ENCODE results near the gene IPCEF1. TPM values are rescaled to one million over a fixed set of nuclear protein-coding genes. Genes with fewer than 3 reads are reported as not detected.

IPCEF1 gene
- polyA plus RNA-seq, 2 of the 4 experiments (the other 2 are of a cell fraction) = 0.01 TPM; not detected in 1

DNA sequence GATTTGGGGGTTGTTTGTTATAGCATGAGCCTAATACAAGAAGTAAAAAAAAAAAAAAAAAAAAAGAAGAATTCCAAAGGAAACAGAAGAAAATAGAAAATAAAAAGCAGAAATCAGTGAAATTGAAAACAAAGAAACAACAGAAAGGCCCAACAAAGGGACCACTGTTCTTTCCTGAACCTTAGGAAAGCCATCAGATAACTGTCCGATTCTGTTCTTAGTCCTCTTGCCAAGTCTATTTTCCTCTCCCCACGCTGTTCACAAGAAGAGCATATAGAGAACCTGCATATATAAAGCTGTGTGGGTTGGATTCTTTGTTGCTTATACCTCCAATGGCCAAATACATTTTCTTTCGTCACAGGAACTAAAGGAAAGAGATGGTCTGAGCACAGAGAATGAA, 38.0 kb upstream of the IPCEF1 start:
- DNase-seq (ENCODE audit: low read depth in 1 of 2, low spot score in 1 of 2) = no peak
- no peak for FAIRE-seq
- ATAC-seq = no peak

DNA sequence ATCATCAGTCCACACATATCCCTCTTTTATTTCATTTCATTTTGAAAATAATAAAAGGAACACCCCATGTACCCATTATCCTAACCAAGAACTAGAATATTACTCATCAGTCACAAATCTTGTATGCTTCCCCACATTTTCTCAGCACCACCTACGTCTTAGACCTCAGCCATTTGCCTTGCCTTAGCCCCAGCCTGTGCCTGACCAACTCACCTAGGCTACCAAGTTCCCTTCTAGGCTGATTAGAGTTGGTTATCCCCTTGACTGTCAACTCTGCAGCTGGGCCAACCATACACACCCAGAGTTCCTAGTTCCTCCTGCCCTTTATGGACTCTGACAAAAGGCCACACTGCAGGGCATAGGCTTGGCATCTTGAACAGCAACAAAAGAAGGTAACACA, 33.4 kb upstream of the IPCEF1 start:
- CTCF ChIA-PET = interaction anchor here (1.3 kb wide), 1 partner anchor 8 kb away, joined by 6 read pairs; no protein-coding TSS in a partner anchor
- no peak for FAIRE-seq
- Histone ChIP-seq H3K27ac (no peak overlapping the region), H3K4me2 (no peak overlapping the region), H3K9me3 (peaks cover 7% of the 10 kb centered on the region; the same call in 2 of the 3 replicates), H3K4me1 (peaks cover 22% of the 10 kb centered on the region), H3K4me3 (no peak overlapping the region)
- no peak for ATAC-seq
- WGBS (ENCODE audit: missing lambda C conversion rate) = 100% methylated on average over 1 of the region's 1 CpG
- no peak for DNase-seq (ENCODE audit: low read depth in 1 of 2, low spot score in 1 of 2)
- POLR2A ChIA-PET = no interaction called here
- no peak for TF ChIP-seq CHD4 (IDR thresholded peaks at IDR 0.05; ENCODE audit: borderline replicate concordance)
- TF ChIP-seq, protein P1, sequence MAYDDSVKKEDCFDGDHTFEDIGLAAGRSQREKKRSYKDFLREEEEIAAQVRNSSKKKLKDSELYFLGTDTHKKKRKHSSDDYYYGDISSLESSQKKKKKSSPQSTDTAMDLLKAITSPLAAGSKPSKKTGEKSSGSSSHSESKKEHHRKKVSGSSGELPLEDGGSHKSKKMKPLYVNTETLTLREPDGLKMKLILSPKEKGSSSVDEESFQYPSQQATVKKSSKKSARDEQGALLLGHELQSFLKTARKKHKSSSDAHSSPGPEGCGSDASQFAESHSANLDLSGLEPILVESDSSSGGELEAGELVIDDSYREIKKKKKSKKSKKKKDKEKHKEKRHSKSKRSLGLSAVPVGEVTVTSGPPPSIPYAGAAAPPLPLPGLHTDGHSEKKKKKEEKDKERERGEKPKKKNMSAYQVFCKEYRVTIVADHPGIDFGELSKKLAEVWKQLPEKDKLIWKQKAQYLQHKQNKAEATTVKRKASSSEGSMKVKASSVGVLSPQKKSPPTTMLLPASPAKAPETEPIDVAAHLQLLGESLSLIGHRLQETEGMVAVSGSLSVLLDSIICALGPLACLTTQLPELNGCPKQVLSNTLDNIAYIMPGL (CRISPR knock-in tag; IDR thresholded peaks at IDR 0.05; ENCODE audit: borderline replicate concordance) = no peak
- TF ChIP-seq, protein P2, sequence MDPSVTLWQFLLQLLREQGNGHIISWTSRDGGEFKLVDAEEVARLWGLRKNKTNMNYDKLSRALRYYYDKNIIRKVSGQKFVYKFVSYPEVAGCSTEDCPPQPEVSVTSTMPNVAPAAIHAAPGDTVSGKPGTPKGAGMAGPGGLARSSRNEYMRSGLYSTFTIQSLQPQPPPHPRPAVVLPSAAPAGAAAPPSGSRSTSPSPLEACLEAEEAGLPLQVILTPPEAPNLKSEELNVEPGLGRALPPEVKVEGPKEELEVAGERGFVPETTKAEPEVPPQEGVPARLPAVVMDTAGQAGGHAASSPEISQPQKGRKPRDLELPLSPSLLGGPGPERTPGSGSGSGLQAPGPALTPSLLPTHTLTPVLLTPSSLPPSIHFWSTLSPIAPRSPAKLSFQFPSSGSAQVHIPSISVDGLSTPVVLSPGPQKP (IDR thresholded peaks at IDR 0.05; ENCODE audit: low read depth, low read length) = no peak
- no peak for TF ChIP-seq ESRRA (IDR thresholded peaks at IDR 0.05; ENCODE audit: borderline replicate concordance, low read length)
- TF ChIP-seq MAZ (IDR thresholded peaks at IDR 0.05; ENCODE audit: borderline replicate concordance, low read depth, low read length) = no peak
- TF ChIP-seq, protein P3, sequence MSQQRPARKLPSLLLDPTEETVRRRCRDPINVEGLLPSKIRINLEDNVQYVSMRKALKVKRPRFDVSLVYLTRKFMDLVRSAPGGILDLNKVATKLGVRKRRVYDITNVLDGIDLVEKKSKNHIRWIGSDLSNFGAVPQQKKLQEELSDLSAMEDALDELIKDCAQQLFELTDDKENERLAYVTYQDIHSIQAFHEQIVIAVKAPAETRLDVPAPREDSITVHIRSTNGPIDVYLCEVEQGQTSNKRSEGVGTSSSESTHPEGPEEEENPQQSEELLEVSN (IDR thresholded peaks at IDR 0.05; ENCODE audit: borderline replicate concordance, low read depth) = no peak
- TF ChIP-seq, protein P4, sequence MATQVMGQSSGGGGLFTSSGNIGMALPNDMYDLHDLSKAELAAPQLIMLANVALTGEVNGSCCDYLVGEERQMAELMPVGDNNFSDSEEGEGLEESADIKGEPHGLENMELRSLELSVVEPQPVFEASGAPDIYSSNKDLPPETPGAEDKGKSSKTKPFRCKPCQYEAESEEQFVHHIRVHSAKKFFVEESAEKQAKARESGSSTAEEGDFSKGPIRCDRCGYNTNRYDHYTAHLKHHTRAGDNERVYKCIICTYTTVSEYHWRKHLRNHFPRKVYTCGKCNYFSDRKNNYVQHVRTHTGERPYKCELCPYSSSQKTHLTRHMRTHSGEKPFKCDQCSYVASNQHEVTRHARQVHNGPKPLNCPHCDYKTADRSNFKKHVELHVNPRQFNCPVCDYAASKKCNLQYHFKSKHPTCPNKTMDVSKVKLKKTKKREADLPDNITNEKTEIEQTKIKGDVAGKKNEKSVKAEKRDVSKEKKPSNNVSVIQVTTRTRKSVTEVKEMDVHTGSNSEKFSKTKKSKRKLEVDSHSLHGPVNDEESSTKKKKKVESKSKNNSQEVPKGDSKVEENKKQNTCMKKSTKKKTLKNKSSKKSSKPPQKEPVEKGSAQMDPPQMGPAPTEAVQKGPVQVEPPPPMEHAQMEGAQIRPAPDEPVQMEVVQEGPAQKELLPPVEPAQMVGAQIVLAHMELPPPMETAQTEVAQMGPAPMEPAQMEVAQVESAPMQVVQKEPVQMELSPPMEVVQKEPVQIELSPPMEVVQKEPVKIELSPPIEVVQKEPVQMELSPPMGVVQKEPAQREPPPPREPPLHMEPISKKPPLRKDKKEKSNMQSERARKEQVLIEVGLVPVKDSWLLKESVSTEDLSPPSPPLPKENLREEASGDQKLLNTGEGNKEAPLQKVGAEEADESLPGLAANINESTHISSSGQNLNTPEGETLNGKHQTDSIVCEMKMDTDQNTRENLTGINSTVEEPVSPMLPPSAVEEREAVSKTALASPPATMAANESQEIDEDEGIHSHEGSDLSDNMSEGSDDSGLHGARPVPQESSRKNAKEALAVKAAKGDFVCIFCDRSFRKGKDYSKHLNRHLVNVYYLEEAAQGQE (IDR thresholded peaks at IDR 0.05) = no peak
- no peak for TF ChIP-seq ZC3H11A (IDR thresholded peaks at IDR 0.05)
- no peak for TF ChIP-seq ZSCAN20 (CRISPR knock-in tag; IDR thresholded peaks at IDR 0.05)
- TF ChIP-seq HDAC2 (IDR thresholded peaks at IDR 0.05) = no peak
- TF ChIP-seq HOXB13 (CRISPR knock-in tag; IDR thresholded peaks at IDR 0.05; ENCODE audit: low read depth) = no peak

More for the DNA sequence above, 38.0 kb upstream of the IPCEF1 start:
- 87% methylated on average over 3 of the region's 3 CpGs for WGBS (ENCODE audit: missing lambda C conversion rate)
- Histone ChIP-seq H3K9me3 (no peaks in the 10 kb centered on the region; the same call in 2 of the 3 replicates), H3K4me2 (no peak overlapping the region), H3K27ac (no peak overlapping the region), H3K4me3 (no peak overlapping the region), H3K4me1 (0 out of 3 replicates have a peak, but pooled peaks cover 5% of the 10 kb centered on the region)
- ChIA-PET CTCF (interaction anchor here (1.2 kb wide), 1 partner anchor 14 kb away, joined by 3 read pairs; no protein-coding TSS in a partner anchor), POLR2A (no interaction called here)
- TF ChIP-seq HDAC2 (IDR thresholded peaks at IDR 0.05) (no peak), ZSCAN20 (CRISPR knock-in tag; IDR thresholded peaks at IDR 0.05) (no peak), KDM1A (IDR thresholded peaks at IDR 0.05; ENCODE audit: low read depth) (no peak), EHF (CRISPR knock-in tag; IDR thresholded peaks at IDR 0.05) (no peak), ZNF302 (CRISPR knock-in tag; IDR thresholded peaks at IDR 0.05) (no peak), POLR2A (IDR thresholded peaks at IDR 0.05; ENCODE audit: low read length) (no peak), HEYL (CRISPR knock-in tag; IDR thresholded peaks at IDR 0.05) (no peak)
- TF ChIP-seq, protein P5, sequence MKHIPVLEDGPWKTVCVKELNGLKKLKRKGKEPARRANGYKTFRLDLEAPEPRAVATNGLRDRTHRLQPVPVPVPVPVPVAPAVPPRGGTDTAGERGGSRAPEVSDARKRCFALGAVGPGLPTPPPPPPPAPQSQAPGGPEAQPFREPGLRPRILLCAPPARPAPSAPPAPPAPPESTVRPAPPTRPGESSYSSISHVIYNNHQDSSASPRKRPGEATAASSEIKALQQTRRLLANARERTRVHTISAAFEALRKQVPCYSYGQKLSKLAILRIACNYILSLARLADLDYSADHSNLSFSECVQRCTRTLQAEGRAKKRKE (CRISPR knock-in tag; IDR thresholded peaks at IDR 0.05; ENCODE audit: low read depth) = no peak
